Mesenchymal stem cell (in vitro differentiated cells and primary cell): ENCODE data around the gene TSPO.
A peak's percentile ranks its signal among the peaks of the same experiment; 100 is the strongest.

Source experiments
- DNase-seq: peaks from one replicate; pipeline ENCODE4 v3.0.0-alpha.2; 2013
- H2AFZ ChIP-seq: one replicate; pipeline ENCODE4 v1.6.1; 2013; ENCODE audit warnings: low read depth, mild to moderate bottlenecking, control low read depth, inconsistent platforms, low read length, moderate library complexity
- H2AK5ac ChIP-seq: 2 replicates; pipeline ENCODE4 v1.6.1; 2013; ENCODE audit warnings: low read length, moderate library complexity, mild to moderate bottlenecking, inconsistent platforms; ENCODE audit not compliant: severe bottlenecking
- H2BK120ac ChIP-seq: one replicate; pipeline ENCODE4 v1.6.1; 2013; ENCODE audit warnings: low read depth, mild to moderate bottlenecking, inconsistent platforms, low read length, moderate library complexity
- H2BK12ac ChIP-seq, 2 experiments: one replicate each; pipeline ENCODE4 v1.6.1; 2013; ENCODE audit warnings: inconsistent platforms in 2 of 2, low read length in 2 of 2, mild to moderate bottlenecking in 2 of 2, moderate library complexity in 2 of 2, control low read depth in 1 of 2
- H2BK15ac ChIP-seq: one replicate; pipeline ENCODE4 v1.6.1; 2013; ENCODE audit warnings: mild to moderate bottlenecking, low read depth, inconsistent platforms; ENCODE audit not compliant: poor library complexity, severe bottlenecking
- H2BK5ac ChIP-seq: 2 replicates; pipeline ENCODE4 v1.6.1; 2013; ENCODE audit warnings: low read depth, mild to moderate bottlenecking, low read length, control low read depth, inconsistent platforms; ENCODE audit not compliant: poor library complexity, severe bottlenecking
- H3K14ac ChIP-seq, 2 experiments: one replicate each; pipeline ENCODE4 v1.6.1; 2013; ENCODE audit warnings: inconsistent platforms in 2 of 2, low read length in 2 of 2, control low read depth in 1 of 2, mild to moderate bottlenecking in 1 of 2, moderate library complexity in 1 of 2
- H3K18ac ChIP-seq, 2 experiments: one replicate each; pipeline ENCODE4 v1.6.1; 2013; ENCODE audit warnings: inconsistent platforms in 2 of 2, low read length in 2 of 2, control low read depth in 1 of 2, low read depth in 1 of 2, mild to moderate bottlenecking in 1 of 2
- H3K23ac ChIP-seq, 2 experiments: one replicate each; pipeline ENCODE4 v1.6.1; 2013; ENCODE audit warnings: inconsistent platforms in 2 of 2, low read length in 2 of 2, mild to moderate bottlenecking in 2 of 2, moderate library complexity in 2 of 2, control low read depth in 1 of 2
- H3K27ac ChIP-seq: 2 replicates; pipeline ENCODE4 v1.5.1; 2013; ENCODE audit warnings: mild to moderate bottlenecking, moderate library complexity, low read length, control low read depth, inconsistent platforms; ENCODE audit not compliant: poor library complexity, severe bottlenecking
- H3K27me3 ChIP-seq, 2 experiments: 2 replicates each; pipeline versions ENCODE4 v1.6.1 to v1.7.0; 2013; ENCODE audit warnings: low read length in 2 of 2, mild to moderate bottlenecking in 2 of 2, moderate library complexity in 2 of 2, control low read depth in 1 of 2, inconsistent platforms in 1 of 2; ENCODE audit not compliant: control insufficient read depth in 1 of 2, insufficient read depth in 1 of 2
- H3K36me3 ChIP-seq, 2 experiments: 2 replicates each; pipeline versions ENCODE4 v1.6.1 to v1.7.0; 2013; ENCODE audit warnings: low read length in 2 of 2, control low read depth in 1 of 2, inconsistent platforms in 1 of 2, low read depth in 1 of 2, mild to moderate bottlenecking in 1 of 2; ENCODE audit not compliant: insufficient read depth in 2 of 2, control insufficient read depth in 1 of 2
- H3K4ac ChIP-seq, 2 experiments: one replicate each; pipeline ENCODE4 v1.6.1; 2013; ENCODE audit warnings: inconsistent platforms in 2 of 2, low read length in 2 of 2, mild to moderate bottlenecking in 2 of 2, moderate library complexity in 2 of 2, control low read depth in 1 of 2, low read depth in 1 of 2
- H3K4me1 ChIP-seq: 2 replicates; pipeline ENCODE4 v1.6.1; 2013; ENCODE audit warnings: low read depth, low read length, control low read depth; ENCODE audit not compliant: control insufficient read depth, insufficient read depth
- H3K4me2 ChIP-seq: 2 replicates; pipeline ENCODE4 v1.6.1; 2013; ENCODE audit warnings: low read length, mild to moderate bottlenecking, inconsistent platforms; ENCODE audit not compliant: poor library complexity, severe bottlenecking
- H3K4me3 ChIP-seq, 2 experiments: 2 replicates each; pipeline versions ENCODE4 v1.5.1 to v1.7.0; 2013; ENCODE audit warnings: low read length in 2 of 2, mild to moderate bottlenecking in 2 of 2, control low read depth in 1 of 2, low read depth in 1 of 2; ENCODE audit not compliant: insufficient read depth in 1 of 2
- H3K79me1 ChIP-seq: replicated peaks from 2 replicates; pipeline ENCODE4 v1.6.1; 2013; ENCODE audit warnings: mild to moderate bottlenecking, control low read depth, low read length, inconsistent platforms; ENCODE audit not compliant: poor library complexity, severe bottlenecking
- H3K9ac ChIP-seq: 2 replicates; pipeline ENCODE4 v1.7.0; 2013; ENCODE audit warnings: mild to moderate bottlenecking, low read length, moderate library complexity
- H3K9me3 ChIP-seq: 2 replicates; pipeline ENCODE4 v1.7.0; 2013; ENCODE audit warnings: mild to moderate bottlenecking, low read length; ENCODE audit not compliant: control insufficient read depth
- H4K8ac ChIP-seq: one replicate; pipeline ENCODE4 v1.6.1; 2013; ENCODE audit warnings: inconsistent platforms, mild to moderate bottlenecking, low read length, moderate library complexity
- H4K91ac ChIP-seq: one replicate; pipeline ENCODE4 v1.6.1; 2013; ENCODE audit warnings: mild to moderate bottlenecking, low read length, inconsistent platforms
- WGBS: methylation state at CpG from one replicate; pipeline ENCODE4 v1.1.7; 2013; ENCODE audit warnings: mixed read lengths; 5-methylcytosine and 5-hydroxymethylcytosine counted together

Gene TSPO

DNA sequence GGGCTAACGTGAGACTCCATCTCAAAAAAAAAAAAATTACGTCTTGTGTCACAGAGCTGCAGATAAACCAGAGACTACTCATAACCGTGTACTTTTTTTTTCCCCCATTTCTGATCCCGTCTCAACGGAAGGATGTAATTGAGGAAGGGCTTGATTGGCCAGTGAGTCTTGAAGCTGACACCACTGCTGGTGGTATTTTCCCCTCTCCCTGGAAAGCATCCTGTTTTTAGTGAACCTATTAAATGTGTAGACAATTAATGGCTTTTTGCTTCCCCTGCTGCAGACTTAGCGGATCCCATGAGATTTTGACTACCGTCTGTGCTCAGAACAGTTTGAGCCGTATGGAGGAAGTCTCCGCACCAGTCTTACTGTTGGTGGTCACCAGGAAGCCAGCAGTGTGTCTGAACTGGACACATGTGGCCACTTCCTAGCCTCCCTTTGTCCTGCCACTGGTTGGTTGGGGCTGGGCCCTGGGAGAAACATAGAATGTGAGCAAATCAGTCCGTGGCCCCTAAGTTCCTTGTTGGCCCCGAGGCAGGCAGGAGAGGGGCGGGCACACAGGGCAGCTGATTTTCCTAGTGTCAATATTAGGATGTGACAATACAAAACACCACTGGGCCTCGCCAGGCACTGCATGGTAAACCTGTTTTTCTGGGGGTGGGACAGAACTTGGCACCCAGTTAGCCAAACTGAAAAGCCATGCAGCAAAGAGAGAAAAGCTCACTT lies 37.7 kb upstream of the TSPO start:
- H2AFZ ChIP-seq: no peak overlapping the region
- 68% methylated on average over 9 of the region's 13 CpGs for WGBS

DNA sequence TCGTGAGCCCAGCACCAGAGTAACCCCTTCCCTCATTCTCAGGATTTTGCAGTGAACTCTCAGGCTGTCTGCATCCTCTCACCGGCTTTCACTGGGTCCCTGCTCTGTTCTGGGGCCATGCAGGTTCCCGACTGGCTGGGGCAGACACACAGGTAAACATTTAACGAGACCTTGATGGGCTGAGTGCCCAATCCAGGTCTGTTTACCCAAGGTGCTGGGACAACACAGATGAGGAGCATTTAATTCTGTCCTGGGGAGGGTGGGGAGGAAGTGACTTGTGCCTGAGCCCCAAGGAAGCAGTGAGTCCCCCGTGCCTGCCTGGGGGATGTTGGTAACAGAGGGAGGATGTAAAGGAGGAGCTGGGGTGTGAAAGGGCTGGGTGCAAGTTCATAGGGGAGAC lies 36.4 kb upstream of the TSPO start:
- Histone ChIP-seq H3K9ac (no peak overlapping the region), H2BK15ac (no peak overlapping the region), H3K14ac (no peak overlapping the region), H3K79me1 (no peaks in the 10 kb centered on the region), H3K4ac (no peak overlapping the region), H4K8ac (no peak overlapping the region), H3K4me1 (peaks cover 26% of the 10 kb centered on the region), H3K27ac (no peak overlapping the region), H3K9me3 (no peaks in the 10 kb centered on the region), H3K18ac (no peak overlapping the region), H2BK120ac (no peak overlapping the region), H2AK5ac (no peak overlapping the region), H2AFZ (no peak overlapping the region), H3K23ac (peak overlapping the region in 1 of 2 experiments; percentile 48), H3K27me3 (peaks cover 45 to 60% of the 10 kb centered on the region in 2 experiments), H2BK5ac (no peak overlapping the region), H3K4me3 (no peak overlapping the region), H3K4me2 (no peak overlapping the region), H3K36me3 (no peaks in the 10 kb centered on the region), H4K91ac (no peak overlapping the region), H2BK12ac (no peak overlapping the region)
- no peak for DNase-seq
- 67% methylated on average over 5 of the region's 5 CpGs for WGBS

More for the DNA sequence above, 37.7 kb upstream of the TSPO start:
- H3K4me1 ChIP-seq: peaks cover 25% of the 10 kb centered on the region
- H3K4me3 ChIP-seq: no peak overlapping the region
- no peak overlapping the region for H2BK15ac ChIP-seq
- no peak overlapping the region for H3K27ac ChIP-seq
- no peak overlapping the region for H2AK5ac ChIP-seq
- no peak overlapping the region for H2BK12ac ChIP-seq
- no peak overlapping the region for H2BK120ac ChIP-seq
- DNase-seq: no peak
- no peak overlapping the region for H3K18ac ChIP-seq
- H3K9ac ChIP-seq: no peak overlapping the region
- H4K8ac ChIP-seq: no peak overlapping the region
- no peaks in the 10 kb centered on the region for H3K9me3 ChIP-seq
- H4K91ac ChIP-seq: no peak overlapping the region
- H3K27me3 ChIP-seq: peaks cover 53 to 71% of the 10 kb centered on the region in 2 experiments
- no peak overlapping the region for H3K23ac ChIP-seq
- no peak overlapping the region for H3K4ac ChIP-seq
- H2BK5ac ChIP-seq: no peak overlapping the region
- no peak overlapping the region for H3K4me2 ChIP-seq
- no peaks in the 10 kb centered on the region for H3K36me3 ChIP-seq
- H3K79me1 ChIP-seq: no peaks in the 10 kb centered on the region
- no peak overlapping the region for H3K14ac ChIP-seq

DNA sequence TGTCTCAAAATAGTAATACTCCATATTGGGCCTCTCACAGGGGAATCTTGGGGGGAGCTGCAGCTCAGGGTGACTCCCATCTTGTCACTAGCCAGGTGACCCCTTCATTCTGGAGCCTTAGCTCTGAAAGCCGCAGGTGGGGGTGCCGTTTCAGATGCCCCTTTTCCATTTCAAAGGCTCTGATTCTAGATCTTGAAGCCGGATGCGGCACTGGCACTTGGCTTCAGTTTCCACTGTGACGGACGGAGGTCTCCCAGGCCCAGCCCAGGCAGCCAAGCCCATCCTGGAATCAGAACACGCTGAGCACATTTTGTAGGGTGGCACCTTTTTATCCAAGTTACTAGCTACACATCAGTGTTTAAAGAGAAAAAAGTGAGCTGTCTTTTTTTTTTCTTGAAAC lies 34.4 kb upstream of the TSPO start:
- H3K23ac ChIP-seq: no peak overlapping the region
- H3K18ac ChIP-seq: no peak overlapping the region
- no peak overlapping the region for H4K91ac ChIP-seq
- no peak overlapping the region for H3K27ac ChIP-seq
- no peak overlapping the region for H2BK5ac ChIP-seq
- no peaks in the 10 kb centered on the region for H3K36me3 ChIP-seq
- no peak overlapping the region for H3K4me3 ChIP-seq
- H3K27me3 ChIP-seq: peaks cover 28 to 42% of the 10 kb centered on the region in 2 experiments
- H3K9me3 ChIP-seq: no peaks in the 10 kb centered on the region
- no peak overlapping the region for H3K9ac ChIP-seq
- no peaks in the 10 kb centered on the region for H3K79me1 ChIP-seq
- 88% methylated on average over 6 of the region's 7 CpGs for WGBS
- H2BK15ac ChIP-seq: no peak overlapping the region
- peaks cover 15% of the 10 kb centered on the region for H3K4me1 ChIP-seq
- no peak overlapping the region for H3K4ac ChIP-seq
- no peak overlapping the region for H3K4me2 ChIP-seq
- no peak for DNase-seq
- no peak overlapping the region for H2AK5ac ChIP-seq
- no peak overlapping the region for H2BK120ac ChIP-seq
- H4K8ac ChIP-seq: no peak overlapping the region
- no peak overlapping the region for H2AFZ ChIP-seq
- H3K14ac ChIP-seq: no peak overlapping the region
- H2BK12ac ChIP-seq: no peak overlapping the region

DNA sequence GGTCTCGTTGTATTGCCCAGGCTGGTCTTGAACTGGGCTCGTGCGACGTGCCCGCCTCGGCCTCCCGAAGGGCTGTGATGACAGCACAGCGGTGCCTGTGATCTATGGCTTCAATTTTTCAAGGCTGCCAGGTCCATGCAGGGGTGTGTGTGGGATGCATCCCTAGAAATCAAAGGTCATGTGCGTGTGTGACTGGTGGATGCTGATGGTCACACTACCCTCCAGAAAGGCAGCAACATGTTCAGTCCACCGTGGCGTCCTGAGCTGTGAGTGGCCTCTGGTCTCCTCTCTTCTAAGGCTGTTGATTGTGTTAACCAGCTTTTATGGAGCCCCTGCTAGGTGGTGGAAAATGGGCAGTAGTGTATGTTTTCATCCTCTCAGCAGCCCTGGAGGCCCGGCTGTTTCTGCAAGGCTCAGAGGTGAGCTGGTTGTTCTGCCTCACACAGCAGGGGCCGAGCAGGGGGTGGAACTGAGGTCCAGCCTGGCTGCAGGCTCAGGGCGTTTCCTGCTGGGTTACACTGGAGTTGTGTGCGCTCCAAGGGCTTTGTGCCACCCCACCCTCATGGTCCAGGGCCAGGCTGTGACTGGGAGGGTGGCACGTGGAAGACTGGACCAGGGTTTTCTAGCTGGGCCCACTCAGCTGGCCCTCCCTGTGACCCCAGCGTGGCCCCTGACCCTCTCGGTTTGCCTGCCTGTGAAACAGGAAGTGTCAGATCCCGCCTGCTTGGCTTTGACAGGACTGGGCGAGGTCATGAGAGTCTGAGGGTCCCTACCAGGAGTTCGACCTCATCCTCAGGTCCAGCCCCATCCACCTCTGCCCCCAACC lies 33.1 kb upstream of the TSPO start:
- 74% methylated on average over 21 of the region's 21 CpGs for whole genome bisulfite sequencing
- H4K91ac ChIP-seq: no peak overlapping the region
- H3K9ac ChIP-seq: no peak overlapping the region
- H3K4me3 ChIP-seq: no peak overlapping the region
- H2BK5ac ChIP-seq: no peak overlapping the region
- no peak overlapping the region for H4K8ac ChIP-seq
- H3K27me3 ChIP-seq: peaks cover 17 to 29% of the 10 kb centered on the region in 2 experiments
- no peak overlapping the region for H2AFZ ChIP-seq
- H2AK5ac ChIP-seq: no peak overlapping the region
- no peak overlapping the region for H3K4ac ChIP-seq
- H3K4me2 ChIP-seq: no peak overlapping the region
- H3K23ac ChIP-seq: no peak overlapping the region
- peak overlapping the region in 1 of 2 experiments; percentile 10 for H2BK12ac ChIP-seq
- H3K36me3 ChIP-seq: no peaks in the 10 kb centered on the region
- no peak overlapping the region for H2BK120ac ChIP-seq
- peak overlapping the region in 1 of 2 experiments; percentile 28 for H3K14ac ChIP-seq
- no peaks in the 10 kb centered on the region for H3K79me1 ChIP-seq
- H3K18ac ChIP-seq: no peak overlapping the region
- no peak for DNase-seq
- no peak overlapping the region for H2BK15ac ChIP-seq
- H3K9me3 ChIP-seq: no peaks in the 10 kb centered on the region
- peaks cover 15% of the 10 kb centered on the region for H3K4me1 ChIP-seq
- no peak overlapping the region for H3K27ac ChIP-seq
